Lower leg skin (tissue), 4 donors: ENCODE data around the gene PCED1B. TPM values are rescaled to one million over a fixed set of nuclear protein-coding genes. Genes with fewer than 3 reads are reported as not detected.

Experiments
- DNase-seq, 2 donors: peaks; one replicate each; pipeline ENCODE4 v3.0.0-alpha.2; 2019; ENCODE audit warnings: low spot score in 2 of 2
- H3K4me3 ChIP-seq: fragments of 200-600 bp; sonication (generic); 2 replicates; pipeline ENCODE4 v1.5.1; 2017; ENCODE audit warnings: mild to moderate bottlenecking, low read depth; ENCODE audit not compliant: poor library complexity, severe bottlenecking
- POLR2A ChIP-seq, 2 donors: fragments of 450-650 bp; IDR thresholded peaks; one replicate each; pipeline ENCODE4 v1.6.1; 2016 to 2017; ENCODE audit warnings: antibody characterized with exemption in 2 of 2, mild to moderate bottlenecking in 1 of 2, moderate library complexity in 1 of 2
- WGBS, 2 donors: methylation state at CpG; one replicate each; pipeline ENCODE4 v1.1.5; 2018; 5-methylcytosine and 5-hydroxymethylcytosine counted together
- intact Hi-C: fragments of 100-400 bp; cut with DNase I; formaldehyde crosslinking; loops from one replicate; pipeline ENCODE4 v1.15.0; 2023; ENCODE audit warnings: low total_unique reads
- total RNA-seq, 4 donors: library from RNA; depleted of rRNA; stranded (reverse); fragments of >200 nt; gene quantifications; one replicate each; pipeline ENCODE4 v1.1.0, GENCODE V29; 2016
- TF ChIP-seq, protein P1 (sequence below), 3 donors: fragments of 450-650 bp; IDR thresholded peaks; one replicate each; pipeline ENCODE4 v1.5.1; 2016; ENCODE audit warnings: antibody characterized with exemption in 3 of 3, mild to moderate bottlenecking in 3 of 3, moderate library complexity in 2 of 3

The PCED1B gene
- total RNA-seq, 4 donors from 2014 or later: 0.23 to 3.0 (median 0.73) TPM

DNA sequence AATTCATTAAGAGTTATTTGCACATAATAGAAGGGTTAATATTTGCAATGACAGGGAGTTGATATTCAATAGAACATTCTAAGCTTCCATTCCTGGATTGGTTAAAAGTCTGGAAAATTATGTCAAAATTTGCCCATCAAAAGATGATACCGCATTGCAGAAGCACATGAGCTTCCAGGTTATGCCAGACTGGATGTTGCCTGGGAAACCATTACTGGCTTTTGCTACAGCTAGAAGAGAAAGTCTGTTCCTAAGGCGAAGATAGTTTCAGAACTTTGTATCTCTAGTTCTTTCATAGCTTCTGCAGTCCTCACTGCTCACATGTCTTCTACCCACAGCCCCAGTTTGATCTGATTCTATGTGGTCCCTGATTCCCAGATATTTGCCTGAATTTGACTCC is 122.8 kb downstream of the PCED1B start:
- no peak for TF ChIP-seq POLR2A (IDR thresholded peaks at IDR 0.05)
- TF ChIP-seq, protein P1, sequence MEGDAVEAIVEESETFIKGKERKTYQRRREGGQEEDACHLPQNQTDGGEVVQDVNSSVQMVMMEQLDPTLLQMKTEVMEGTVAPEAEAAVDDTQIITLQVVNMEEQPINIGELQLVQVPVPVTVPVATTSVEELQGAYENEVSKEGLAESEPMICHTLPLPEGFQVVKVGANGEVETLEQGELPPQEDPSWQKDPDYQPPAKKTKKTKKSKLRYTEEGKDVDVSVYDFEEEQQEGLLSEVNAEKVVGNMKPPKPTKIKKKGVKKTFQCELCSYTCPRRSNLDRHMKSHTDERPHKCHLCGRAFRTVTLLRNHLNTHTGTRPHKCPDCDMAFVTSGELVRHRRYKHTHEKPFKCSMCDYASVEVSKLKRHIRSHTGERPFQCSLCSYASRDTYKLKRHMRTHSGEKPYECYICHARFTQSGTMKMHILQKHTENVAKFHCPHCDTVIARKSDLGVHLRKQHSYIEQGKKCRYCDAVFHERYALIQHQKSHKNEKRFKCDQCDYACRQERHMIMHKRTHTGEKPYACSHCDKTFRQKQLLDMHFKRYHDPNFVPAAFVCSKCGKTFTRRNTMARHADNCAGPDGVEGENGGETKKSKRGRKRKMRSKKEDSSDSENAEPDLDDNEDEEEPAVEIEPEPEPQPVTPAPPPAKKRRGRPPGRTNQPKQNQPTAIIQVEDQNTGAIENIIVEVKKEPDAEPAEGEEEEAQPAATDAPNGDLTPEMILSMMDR (IDR thresholded peaks at IDR 0.05): no peak
- WGBS, 2 donors: 56 to 61% methylated on average over 2 of the region's 2 CpGs
- no peak for DNase-seq
- no peak overlapping the region for H3K4me3 ChIP-seq
- intact Hi-C loops: no loop called here

DNA sequence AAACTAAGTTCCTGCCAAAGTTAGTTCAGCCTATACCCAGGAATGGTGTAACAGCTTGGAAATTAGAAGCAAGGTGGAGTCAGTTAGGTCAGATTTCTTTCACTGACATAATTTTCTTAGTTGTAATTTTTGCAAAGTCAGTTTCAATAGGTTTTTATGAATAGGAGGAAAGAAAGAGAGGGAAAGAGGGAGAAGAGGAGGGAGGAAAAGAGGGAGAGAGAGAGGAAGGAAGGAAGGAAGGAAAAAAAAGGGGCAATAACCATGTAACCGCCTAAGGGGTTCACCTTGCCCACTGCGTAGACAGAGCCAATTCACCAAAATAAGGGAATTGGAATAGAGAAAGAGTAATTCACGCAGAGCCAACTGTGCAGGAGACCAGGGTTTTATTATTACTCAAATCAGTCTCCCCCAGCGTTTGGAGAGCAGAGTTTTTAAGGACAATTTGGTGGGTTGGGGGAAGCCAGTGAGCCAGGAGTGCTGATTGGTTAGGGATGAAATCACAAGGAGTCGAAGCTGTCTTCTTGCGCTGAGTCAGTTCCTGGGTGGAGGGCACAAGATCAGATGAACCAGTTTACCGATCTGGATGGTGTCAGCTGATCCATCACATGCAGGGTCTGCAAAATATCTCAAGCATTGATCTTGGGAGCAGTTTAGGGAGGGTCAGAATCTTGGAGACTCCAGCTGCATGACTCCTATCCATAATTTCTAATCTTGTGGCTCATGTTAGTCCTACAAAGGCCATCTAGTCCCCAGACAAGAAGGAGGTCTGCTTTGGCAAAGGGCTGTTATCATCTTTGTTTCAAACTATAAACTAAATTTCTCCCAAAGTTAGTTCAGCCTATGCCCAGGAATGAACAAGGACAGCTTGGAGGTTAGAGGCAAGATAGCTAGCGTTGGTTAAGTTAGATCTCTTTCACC is 126.4 kb downstream of the PCED1B start:
- WGBS, 2 donors: 64 to 79% methylated on average over 8 of the region's 8 CpGs
- H3K4me3 ChIP-seq: no peak overlapping the region
- DNase-seq: no peak
- intact Hi-C loops: loop anchor here (5.0 kb wide), 1 partner anchor 747 kb away; no protein-coding TSS in a partner anchor
- no peak for TF ChIP-seq POLR2A (IDR thresholded peaks at IDR 0.05)
- TF ChIP-seq, protein P1 (IDR thresholded peaks at IDR 0.05): no peak

DNA sequence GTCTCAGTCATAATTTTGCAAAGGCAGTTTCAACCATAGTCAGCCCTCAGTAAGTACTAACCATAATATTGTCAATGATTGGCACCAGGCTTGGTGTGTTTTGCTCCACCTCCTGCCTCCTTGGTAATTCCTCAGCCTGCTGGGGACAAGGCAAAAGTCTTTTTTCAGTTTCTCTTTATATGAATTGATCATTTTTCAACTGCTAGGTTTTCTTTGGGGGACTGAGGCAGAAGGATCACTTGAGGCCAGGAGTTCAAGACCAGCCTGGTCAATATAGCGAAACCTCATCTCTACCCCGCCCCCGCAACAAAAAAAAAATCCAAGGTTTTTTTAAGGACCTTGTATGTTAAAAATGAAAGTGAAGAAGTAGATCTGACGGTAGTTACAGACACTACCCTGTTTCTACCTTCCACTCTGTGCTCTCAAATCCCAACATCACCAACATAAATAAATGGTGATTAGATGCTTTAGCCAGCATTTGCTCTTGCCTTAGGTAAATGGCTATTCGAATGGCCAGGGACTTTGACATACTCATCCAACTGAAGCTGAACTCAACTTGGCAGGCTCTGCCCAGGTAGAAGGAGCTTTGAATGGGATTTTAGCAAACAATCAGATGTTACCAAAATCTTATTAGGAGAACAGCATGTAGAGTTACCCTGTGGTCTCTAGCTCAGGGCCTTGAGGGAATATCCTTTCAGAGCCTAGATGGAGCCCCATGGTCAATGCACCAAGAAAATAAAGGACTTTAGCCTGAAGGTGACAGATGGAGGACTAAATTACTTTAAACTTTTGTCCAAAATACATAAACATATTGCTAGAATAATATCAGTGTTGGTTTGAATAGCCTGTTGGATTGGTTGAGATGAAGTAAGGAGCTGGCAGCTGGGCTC is 127.3 kb downstream of the PCED1B start:
- intact Hi-C loops: loop anchor here (5.0 kb wide), 1 partner anchor 746 kb away; no protein-coding TSS in a partner anchor
- DNase-seq: no peak
- TF ChIP-seq, protein P1 (IDR thresholded peaks at IDR 0.05): no peak
- no peak for TF ChIP-seq POLR2A (IDR thresholded peaks at IDR 0.05)
- 91 to 93% methylated on average over 5 of the region's 5 CpGs for WGBS, 2 donors
- H3K4me3 ChIP-seq: no peak overlapping the region

DNA sequence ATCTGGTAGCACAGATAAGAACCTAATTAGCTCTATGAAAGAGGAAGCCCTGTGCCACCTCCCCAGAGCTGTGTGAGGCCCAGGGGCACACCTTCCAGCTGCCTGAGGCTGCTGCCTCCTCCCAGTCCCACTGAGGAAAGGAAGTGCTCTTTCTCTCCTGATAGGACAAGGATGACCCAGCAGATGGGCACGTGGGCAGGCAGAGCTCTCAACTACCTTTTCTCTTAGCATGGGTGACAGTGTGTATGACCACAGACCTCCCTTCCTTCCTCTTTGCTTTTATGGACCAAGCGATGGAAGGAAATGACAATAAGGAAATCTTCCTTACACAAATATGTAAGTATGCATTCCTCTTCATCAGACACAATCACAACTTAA is 127.9 kb downstream of the PCED1B start:
- TF ChIP-seq POLR2A (IDR thresholded peaks at IDR 0.05): no peak
- TF ChIP-seq, protein P1 (IDR thresholded peaks at IDR 0.05): no peak
- DNase-seq: no peak
- WGBS, 2 donors: 68 to 69% methylated on average over 2 of the region's 2 CpGs
- intact Hi-C loops: loop anchor here (5.0 kb wide), 1 partner anchor 745 kb away; no protein-coding TSS in a partner anchor
- no peak overlapping the region for H3K4me3 ChIP-seq

DNA sequence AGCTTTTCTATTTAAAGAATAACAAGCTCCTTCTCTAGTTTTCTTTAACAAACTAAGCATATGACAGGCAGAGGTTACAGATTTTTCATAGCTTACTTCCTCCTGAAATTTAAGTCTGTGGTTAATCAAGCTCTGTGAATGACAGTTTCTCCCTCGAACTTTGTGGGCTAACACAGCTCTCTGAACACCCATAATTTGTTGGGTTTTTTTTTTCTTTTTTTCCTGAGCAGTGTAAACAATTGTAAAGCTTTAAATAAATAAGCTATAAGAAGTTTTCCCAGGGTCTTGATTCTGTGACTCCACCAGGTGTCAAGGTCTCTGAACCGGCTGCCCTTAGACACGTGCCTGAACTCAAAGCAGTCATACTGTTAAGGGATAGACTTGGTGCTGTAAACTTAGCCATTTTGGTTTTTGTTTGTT is 128.4 kb downstream of the PCED1B start:
- TF ChIP-seq POLR2A (IDR thresholded peaks at IDR 0.05): no peak
- TF ChIP-seq, protein P1 (IDR thresholded peaks at IDR 0.05): no peak
- intact Hi-C loops: loop anchor here (5.0 kb wide), 1 partner anchor 744 kb away; no protein-coding TSS in a partner anchor
- no peak overlapping the region for H3K4me3 ChIP-seq
- 61 to 71% methylated on average over 3 of the region's 3 CpGs for WGBS, 2 donors
- DNase-seq: no peak
